K562 (cell line): ENCODE measurements around the gene DLK2. TPM values are rescaled to one million over a fixed set of nuclear protein-coding genes. Genes with fewer than 3 reads are reported as not detected.

Experiments
- ATF3 ChIP-seq, 2 experiments: fragments of 450-650 bp in 1 of 2; sonication (generic) in 1 of 2; formaldehyde crosslinking in 1 of 2; IDR thresholded peaks in 1 of 2; conservative IDR thresholded peaks in 1 of 2; 2 replicates each; pipeline versions ENCODE4 v1.6.1 to v1.8.1; 2016 to 2023; ENCODE audit warnings: mild to moderate bottlenecking in 2 of 2, moderate library complexity in 2 of 2, inconsistent platforms in 1 of 2, missing genetic modification reagents in 1 of 2
- ATF7 ChIP-seq: fragments of 450-650 bp; IDR thresholded peaks from 2 replicates; pipeline ENCODE4 v1.7.1; 2014; ENCODE audit warnings: mild to moderate bottlenecking, moderate library complexity
- CBX1 ChIP-seq: sonication (generic); IDR thresholded peaks from 2 replicates; pipeline ENCODE4 v1.6.1; 2016; ENCODE audit warnings: antibody characterized with exemption, low read depth, mild to moderate bottlenecking
- CREB3L1 ChIP-seq: fragments of 450-650 bp; IDR thresholded peaks from 2 replicates; pipeline ENCODE4 v1.6.1; 2014; ENCODE audit warnings: low read depth, mild to moderate bottlenecking, moderate library complexity, borderline replicate concordance
- DACH1 ChIP-seq: fragments of 450-650 bp; IDR thresholded peaks from 2 replicates; pipeline ENCODE4 v1.6.1; 2018; ENCODE audit not compliant: partially characterized antibody
- E2F6 ChIP-seq, 2 experiments: IDR thresholded peaks; 2 replicates each; pipeline ENCODE4 v1.6.1; 2011; ENCODE audit warnings: borderline replicate concordance in 1 of 2, control low read depth in 1 of 2, low read depth in 1 of 2, low read length in 1 of 2, mild to moderate bottlenecking in 1 of 2, mixed read lengths in 1 of 2, moderate library complexity in 1 of 2; ENCODE audit not compliant: insufficient read depth in 1 of 2, insufficient read length in 1 of 2, poor library complexity in 1 of 2, severe bottlenecking in 1 of 2; ENCODE audit errors: extremely low read depth in 1 of 2
- GABPA ChIP-seq: fragments of 200-800 bp; sonication (Bioruptor generic); conservative IDR thresholded peaks from 2 replicates; pipeline ENCODE4 v1.6.1; 2016; ENCODE audit warnings: low read depth, missing genetic modification characterization, missing compliant biosample characterization
- HDAC2 ChIP-seq: fragments of 450-650 bp; IDR thresholded peaks from 2 replicates; pipeline ENCODE4 v1.6.1; 2016; ENCODE audit warnings: mild to moderate bottlenecking
- MLX ChIP-seq, 2 experiments: fragments of 450-650 bp in 1 of 2; sonication (generic) in 1 of 2; formaldehyde crosslinking; conservative IDR thresholded peaks; 2 replicates each; pipeline versions ENCODE4 v1.4.0 to v1.8.1; 2020 to 2022; ENCODE audit warnings: mild to moderate bottlenecking in 1 of 2, missing genetic modification reagents in 1 of 2
- MNT ChIP-seq, 2 experiments: fragments of 450-650 bp; conservative IDR thresholded peaks; 2 replicates each; pipeline ENCODE4 v1.6.1; 2017; ENCODE audit warnings: mild to moderate bottlenecking in 2 of 2, moderate library complexity in 2 of 2
- NCOR1 ChIP-seq: fragments of 450-650 bp; IDR thresholded peaks from 2 replicates; pipeline ENCODE4 v1.6.1; 2016; ENCODE audit warnings: mild to moderate bottlenecking, moderate library complexity
- NR1H2 ChIP-seq: sonication (generic); formaldehyde crosslinking; IDR thresholded peaks from 2 replicates; pipeline ENCODE4 v1.4.0; 2020; ENCODE audit warnings: mild to moderate bottlenecking, missing genetic modification reagents
- SLC30A9 ChIP-seq: fragments of 250-450 bp; sonication (Bioruptor Pico); IDR thresholded peaks from 2 replicates; pipeline ENCODE4 v1.8.0; 2022; ENCODE audit warnings: mild to moderate bottlenecking, moderate library complexity
- SRF ChIP-seq, 2 experiments: fragments of 250-450, 450-650 bp in 1 of 2; sonication (Bioruptor Pico) in 1 of 2; sonication (generic) in 1 of 2; formaldehyde crosslinking; IDR thresholded peaks; 2 replicates each; pipeline versions ENCODE4 v1.5.0 to v1.5.1; 2020 to 2022; ENCODE audit warnings: mild to moderate bottlenecking in 1 of 2, missing genetic modification reagents in 1 of 2
- SUPT5H ChIP-seq: fragments of 450-650 bp; IDR thresholded peaks from 2 replicates; pipeline ENCODE4 v1.6.1; 2016
- TFAM ChIP-seq: fragments of 250-450 bp; sonication (Bioruptor Pico); conservative IDR thresholded peaks from 2 replicates; pipeline ENCODE4 v1.5.0; 2021; ENCODE audit warnings: mild to moderate bottlenecking, moderate library complexity
- XRCC5 ChIP-seq: fragments of 200-400 bp; formaldehyde crosslinking; IDR thresholded peaks from 2 replicates; pipeline ENCODE4 v1.6.1; 2017; ENCODE audit warnings: low read depth, mild to moderate bottlenecking, low read length
- ZFX ChIP-seq: sonication (generic); formaldehyde crosslinking; IDR thresholded peaks from 2 replicates; pipeline ENCODE4 v1.8.0; 2022; ENCODE audit warnings: mild to moderate bottlenecking, missing genetic modification reagents, moderate library complexity
- ZNF121 ChIP-seq: sonication (generic); formaldehyde crosslinking; conservative IDR thresholded peaks from 2 replicates; pipeline ENCODE4 v1.8.0; 2022; ENCODE audit warnings: missing genetic modification reagents
- ZNF766 ChIP-seq: fragments of 200-800 bp; sonication (Bioruptor generic); conservative IDR thresholded peaks from 2 replicates; pipeline ENCODE4 v1.6.1; 2016; ENCODE audit warnings: missing genetic modification characterization, missing compliant biosample characterization
- ZSCAN32 ChIP-seq: fragments of 450-650 bp; formaldehyde crosslinking; IDR thresholded peaks from 2 replicates; pipeline ENCODE4 v1.4.0; 2020; ENCODE audit warnings: mild to moderate bottlenecking, moderate library complexity
- polyA plus RNA-seq, 8 experiments: library from polyadenylated mRNA; depleted of rRNA in 4 of 8; stranded (reverse) in 5 of 8; unstranded in 3 of 8; fragments of >200 nt; fragmentation: Nextera tagmentation in 2 of 8; fragmentation: Illumina TruSeq in 1 of 8; extraction: Ambion mirVana in 2 of 8; extraction: Trizol in 1 of 8; gene quantifications; 2 replicates each; pipeline versions ENCODE4 v1.2.1 to v1.2.3, GENCODE V29; 2011 to 2014; ENCODE audit warnings: inconsistent platforms in 1 of 8, missing spikeins in 1 of 8
- total RNA-seq, 7 experiments: library from RNA; depleted of rRNA in 6 of 7; stranded (reverse); fragments of >200 nt in 6 of 7; fragmentation: Illumina TruSeq in 2 of 7; extraction: Trizol in 2 of 7; gene quantifications; 2 replicates each; pipeline versions ENCODE4 v1.2.1 to v1.2.3, GENCODE V29; 2011 to 2021; ENCODE audit warnings: low replicate concordance in 1 of 7

The DLK2 gene
- total and polyA plus RNA-seq, 9 of the 15 experiments (the other 6 are each of a cell fraction or from before 2014, with no cell fraction given), result 0.11 to 0.53 (median 0.29) TPM; not detected in 3

GRCh38 chr6:43427406-43428111 is 27.8 kb downstream of the DLK2 start, which contains the start of gene ABCC10 (continued):
- TF ChIP-seq E2F6 (IDR thresholded peaks at IDR 0.05; ENCODE audit: borderline replicate concordance in 1 of 2, extremely low read depth in 1 of 2, insufficient read depth in 1 of 2, insufficient read length in 1 of 2, low read depth in 1 of 2, low read length in 1 of 2, poor library complexity in 1 of 2, severe bottlenecking in 1 of 2), result peak; percentile 72 to 76
- peak; percentile 84 for TF ChIP-seq XRCC5
- TF ChIP-seq CREB3L1, result peak; percentile 86
- TF ChIP-seq ZFX (CRISPR knock-in tag), result peak; percentile 82
- no peak for TF ChIP-seq ATF3 (IDR thresholded peaks at IDR 0.05)
- TF ChIP-seq ATF3 (CRISPR knock-in tag; conservative IDR thresholded peaks at IDR 0.05), result peak; percentile 57; the same call in 1 of the 2 replicates
- TF ChIP-seq DACH1, result peak; percentile 45
- peak; percentile 79 for TF ChIP-seq GABPA (tag)
- peak in 1 of 2 experiments; percentile 78; a peak in 2 of 4 replicates for TF ChIP-seq SRF (CRISPR knock-in tag; IDR thresholded peaks at IDR 0.05)
- TF ChIP-seq MLX (CRISPR knock-in tag; conservative IDR thresholded peaks at IDR 0.05), result no peak
- TF ChIP-seq MNT (conservative IDR thresholded peaks at IDR 0.05), result peak; percentile 62 to 83; a peak in 3 of 4 replicates
- no peak for TF ChIP-seq ZNF121 (CRISPR knock-in tag)
- TF ChIP-seq CBX1, result peak; percentile 76; the same call in 1 of the 2 replicates
- no peak for TF ChIP-seq ZNF766 (CRISPR knock-in tag)
- TF ChIP-seq TFAM (CRISPR knock-in tag), result no peak
- peak; percentile 71; the same call in 1 of the 2 replicates for TF ChIP-seq HDAC2
- TF ChIP-seq ATF7, result peak; percentile 89
- TF ChIP-seq NCOR1, result 0 out of 2 replicates have a peak, but pooled peaks have one; percentile 31
- no peak for TF ChIP-seq ZSCAN32 (CRISPR knock-in tag)
- TF ChIP-seq NR1H2 (CRISPR knock-in tag), result 0 out of 2 replicates have a peak, but pooled peaks have one; percentile 73
- peak; percentile 84 for TF ChIP-seq SUPT5H
- TF ChIP-seq SLC30A9, result no peak
